NB4 (cell line): ENCODE results near the gene NFKBIE.
A peak's percentile ranks its signal among the peaks of the same experiment; 100 is the strongest.

Source experiments
- CTCF ChIP-seq: IDR thresholded peaks from one replicate; pipeline ENCODE4 v1.5.1; 2012; ENCODE audit warnings: low read depth, low read length
- MYC ChIP-seq: IDR thresholded peaks from 2 replicates; pipeline ENCODE4 v1.6.1; 2011; ENCODE audit warnings: low read depth, low read length
- POLR2A ChIP-seq: IDR thresholded peaks from 2 replicates; pipeline ENCODE4 v1.6.1; 2011; ENCODE audit warnings: mild to moderate bottlenecking; ENCODE audit not compliant: insufficient read length; ENCODE audit errors: extremely low read depth
- TF ChIP-seq, protein P1 (sequence below): IDR thresholded peaks from 2 replicates; pipeline ENCODE4 v1.6.1; 2011; ENCODE audit warnings: low read depth, low read length

- TF ChIP-seq CTCF: no peak
- TF ChIP-seq, protein P1, sequence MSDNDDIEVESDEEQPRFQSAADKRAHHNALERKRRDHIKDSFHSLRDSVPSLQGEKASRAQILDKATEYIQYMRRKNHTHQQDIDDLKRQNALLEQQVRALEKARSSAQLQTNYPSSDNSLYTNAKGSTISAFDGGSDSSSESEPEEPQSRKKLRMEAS: no peak
- TF ChIP-seq POLR2A: peak; percentile 11
- TF ChIP-seq MYC: no peak
Observed at GRCh38 chr6:44255105-44255808, 10.1 kb downstream of the NFKBIE start.
